ENCODE measurements around the gene HTRA3. TPM values are rescaled to one million over a fixed set of nuclear protein-coding genes. Genes with fewer than 3 reads are reported as not detected.

Gene HTRA3
- total RNA-seq, 4 donors from 2014 or later = 22.8 to 65.3 (median 29.5) TPM

DNA sequence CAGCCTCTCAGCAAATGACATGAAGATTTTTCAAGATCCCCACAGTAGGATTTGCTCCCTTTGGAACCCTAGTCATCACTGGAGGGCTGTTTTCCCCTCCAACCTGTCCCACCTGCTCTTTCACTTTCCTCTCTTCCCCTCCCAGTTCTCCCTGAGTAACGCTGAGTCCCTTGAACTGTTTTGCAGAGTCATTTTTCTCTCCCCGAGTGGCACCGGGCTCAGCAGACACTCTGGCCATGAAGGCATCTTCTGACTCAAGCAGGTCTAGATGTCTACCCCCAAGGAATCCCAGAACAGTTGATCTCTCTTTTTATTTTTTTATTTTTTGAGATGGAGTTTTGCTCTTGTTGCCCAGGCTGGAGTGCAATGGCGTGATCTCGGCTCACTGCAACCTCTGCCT is 52.2 kb downstream of the HTRA3 start:
- Histone ChIP-seq H3K4me1 (no peaks in the 10 kb centered on the region), H3K36me3 (no peaks in the 10 kb centered on the region), H3K9me3 (peaks cover 0 to 4% of the 10 kb centered on the region in 2 donors), H3K27ac (no peak overlapping the region), H3K27me3 (no peaks in the 10 kb centered on the region), H3K4me3 (no peak overlapping the region)
- no peak for TF ChIP-seq CTCF (IDR thresholded peaks at IDR 0.05)
- no peak for TF ChIP-seq POLR2A (IDR thresholded peaks at IDR 0.05)
- intact Hi-C loops (cut with DNase I; ENCODE audit: low total_unique reads) = no loop called here
- no peak for DNase-seq

GRCh38 chr4:8322794-8323704 is 53.5 kb downstream of the HTRA3 start:
- no peaks in the 10 kb centered on the region for H3K4me1 ChIP-seq
- H3K27me3 ChIP-seq = no peaks in the 10 kb centered on the region
- H3K4me3 ChIP-seq = no peak overlapping the region
- DNase-seq = no peak
- H3K9me3 ChIP-seq = peaks cover 0 to 4% of the 10 kb centered on the region in 2 donors
- TF ChIP-seq POLR2A (IDR thresholded peaks at IDR 0.05) = no peak
- TF ChIP-seq CTCF (IDR thresholded peaks at IDR 0.05) = no peak
- intact Hi-C loops (cut with DNase I; ENCODE audit: low total_unique reads) = no loop called here
- no peaks in the 10 kb centered on the region for H3K36me3 ChIP-seq
- no peak overlapping the region for H3K27ac ChIP-seq

- no peaks in the 10 kb centered on the region for H3K27me3 ChIP-seq
- no peak for TF ChIP-seq CTCF (IDR thresholded peaks at IDR 0.05)
- H3K4me3 ChIP-seq = no peak overlapping the region
- DNase-seq = no peak
- no peaks in the 10 kb centered on the region for H3K4me1 ChIP-seq
- peaks cover 0 to 4% of the 10 kb centered on the region in 2 donors for H3K9me3 ChIP-seq
- no peak overlapping the region for H3K27ac ChIP-seq
- no peaks in the 10 kb centered on the region for H3K36me3 ChIP-seq
- intact Hi-C loops (cut with DNase I; ENCODE audit: low total_unique reads) = no loop called here
Measured at GRCh38 chr4:8323947-8324555, 54.5 kb downstream of the HTRA3 start.

GRCh38 chr4:8324640-8325239 is 55.2 kb downstream of the HTRA3 start:
- Histone ChIP-seq H3K27ac (no peak overlapping the region), H3K36me3 (no peaks in the 10 kb centered on the region), H3K9me3 (peaks cover 0 to 4% of the 10 kb centered on the region in 2 donors), H3K4me3 (no peak overlapping the region), H3K4me1 (no peaks in the 10 kb centered on the region), H3K27me3 (no peaks in the 10 kb centered on the region)
- TF ChIP-seq CTCF (IDR thresholded peaks at IDR 0.05) (no peak), POLR2A (IDR thresholded peaks at IDR 0.05) (no peak)
- DNase-seq = peak in 1 of 2 donors; percentile 1
- intact Hi-C loops (cut with DNase I; ENCODE audit: low total_unique reads) = no loop called here

Data from uterus (tissue), 4 donors.